ENCODE results near the gene RANBP10. TPM values are rescaled to one million over a fixed set of nuclear protein-coding genes. Genes with fewer than 3 reads are reported as not detected.

Gene RANBP10
- total and polyA plus RNA-seq, 2 experiments from 2014 or later = 9.0 to 13.6 TPM

DNA sequence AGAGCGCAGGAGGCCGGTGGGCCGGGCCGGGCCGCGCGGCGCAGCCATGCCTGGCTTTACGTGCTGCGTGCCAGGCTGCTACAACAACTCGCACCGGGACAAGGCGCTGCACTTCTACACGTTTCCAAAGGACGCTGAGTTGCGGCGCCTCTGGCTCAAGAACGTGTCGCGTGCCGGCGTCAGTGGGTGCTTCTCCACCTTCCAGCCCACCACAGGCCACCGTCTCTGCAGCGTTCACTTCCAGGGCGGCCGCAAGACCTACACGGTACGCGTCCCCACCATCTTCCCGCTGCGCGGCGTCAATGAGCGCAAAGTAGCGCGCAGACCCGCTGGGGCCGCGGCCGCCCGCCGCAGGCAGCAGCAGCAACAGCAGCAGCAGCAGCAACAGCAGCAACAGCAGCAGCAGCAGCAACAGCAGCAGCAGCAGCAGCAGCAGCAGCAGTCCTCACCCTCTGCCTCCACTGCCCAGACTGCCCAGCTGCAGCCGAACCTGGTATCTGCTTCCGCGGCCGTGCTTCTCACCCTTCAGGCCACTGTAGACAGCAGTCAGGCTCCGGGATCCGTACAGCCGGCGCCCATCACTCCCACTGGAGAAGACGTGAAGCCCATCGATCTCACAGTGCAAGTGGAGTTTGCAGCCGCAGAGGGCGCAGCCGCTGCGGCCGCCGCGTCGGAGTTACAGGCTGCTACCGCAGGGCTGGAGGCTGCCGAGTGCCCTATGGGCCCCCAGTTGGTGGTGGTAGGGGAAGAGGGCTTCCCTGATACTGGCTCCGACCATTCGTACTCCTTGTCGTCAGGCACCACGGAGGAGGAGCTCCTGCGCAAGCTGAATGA lies 36.4 kb upstream of the RANBP10 start:
- TF ChIP-seq, protein P1, sequence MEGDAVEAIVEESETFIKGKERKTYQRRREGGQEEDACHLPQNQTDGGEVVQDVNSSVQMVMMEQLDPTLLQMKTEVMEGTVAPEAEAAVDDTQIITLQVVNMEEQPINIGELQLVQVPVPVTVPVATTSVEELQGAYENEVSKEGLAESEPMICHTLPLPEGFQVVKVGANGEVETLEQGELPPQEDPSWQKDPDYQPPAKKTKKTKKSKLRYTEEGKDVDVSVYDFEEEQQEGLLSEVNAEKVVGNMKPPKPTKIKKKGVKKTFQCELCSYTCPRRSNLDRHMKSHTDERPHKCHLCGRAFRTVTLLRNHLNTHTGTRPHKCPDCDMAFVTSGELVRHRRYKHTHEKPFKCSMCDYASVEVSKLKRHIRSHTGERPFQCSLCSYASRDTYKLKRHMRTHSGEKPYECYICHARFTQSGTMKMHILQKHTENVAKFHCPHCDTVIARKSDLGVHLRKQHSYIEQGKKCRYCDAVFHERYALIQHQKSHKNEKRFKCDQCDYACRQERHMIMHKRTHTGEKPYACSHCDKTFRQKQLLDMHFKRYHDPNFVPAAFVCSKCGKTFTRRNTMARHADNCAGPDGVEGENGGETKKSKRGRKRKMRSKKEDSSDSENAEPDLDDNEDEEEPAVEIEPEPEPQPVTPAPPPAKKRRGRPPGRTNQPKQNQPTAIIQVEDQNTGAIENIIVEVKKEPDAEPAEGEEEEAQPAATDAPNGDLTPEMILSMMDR (conservative IDR thresholded peaks at IDR 0.05; ENCODE audit: low read depth in 2 of 2) = peak; percentile 34 to 36
- TF ChIP-seq, protein P2, sequence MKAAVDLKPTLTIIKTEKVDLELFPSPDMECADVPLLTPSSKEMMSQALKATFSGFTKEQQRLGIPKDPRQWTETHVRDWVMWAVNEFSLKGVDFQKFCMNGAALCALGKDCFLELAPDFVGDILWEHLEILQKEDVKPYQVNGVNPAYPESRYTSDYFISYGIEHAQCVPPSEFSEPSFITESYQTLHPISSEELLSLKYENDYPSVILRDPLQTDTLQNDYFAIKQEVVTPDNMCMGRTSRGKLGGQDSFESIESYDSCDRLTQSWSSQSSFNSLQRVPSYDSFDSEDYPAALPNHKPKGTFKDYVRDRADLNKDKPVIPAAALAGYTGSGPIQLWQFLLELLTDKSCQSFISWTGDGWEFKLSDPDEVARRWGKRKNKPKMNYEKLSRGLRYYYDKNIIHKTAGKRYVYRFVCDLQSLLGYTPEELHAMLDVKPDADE (IDR thresholded peaks at IDR 0.05) = no peak
- H3K4me2 ChIP-seq = peak overlapping the region; percentile 87
- H3K4me3 ChIP-seq = peak overlapping the region; percentile 91
- peaks cover 14% of the 10 kb centered on the region for H4K20me1 ChIP-seq (replicated peaks; ENCODE audit: insufficient read depth)
- peaks cover 29% of the 10 kb centered on the region for H3K4me1 ChIP-seq (ENCODE audit: insufficient read depth)
- H3K27ac ChIP-seq (ENCODE audit: low read depth) = no peak overlapping the region; the same call in 1 of the 2 replicates
- H3K9me2 ChIP-seq (ENCODE audit: insufficient read depth) = no peaks in the 10 kb centered on the region
- peaks cover 25% of the 10 kb centered on the region for H3F3A ChIP-seq (replicated peaks; ENCODE audit: low read depth)
- H3K27me3 ChIP-seq (ENCODE audit: insufficient read depth) = no peaks in the 10 kb centered on the region
- no peak overlapping the region; the same call in 1 of the 2 replicates for H2AFZ ChIP-seq
- Mint-ChIP-seq H3K27ac (peak overlapping the region; percentile 78), H3K9me3 (no peaks in the 10 kb centered on the region), H3K4me1 (peaks cover 40% of the 10 kb centered on the region), H3K27me3 (ENCODE audit: insufficient read depth, low read depth, poor library complexity) (peaks cover 15% of the 10 kb centered on the region), H3K36me3 (ENCODE audit: low read depth) (peaks cover 9% of the 10 kb centered on the region), H3K4me3 (peak overlapping the region; percentile 80)
- H3K36me3 ChIP-seq (ENCODE audit: insufficient read depth) = no peaks in the 10 kb centered on the region
- ATAC-seq = peak; percentile 8
- peak; percentile 69 for DNase-seq (ENCODE audit: low spot score)
- H3K79me2 ChIP-seq (replicated peaks; ENCODE audit: insufficient read depth) = peaks cover 35% of the 10 kb centered on the region

DNA sequence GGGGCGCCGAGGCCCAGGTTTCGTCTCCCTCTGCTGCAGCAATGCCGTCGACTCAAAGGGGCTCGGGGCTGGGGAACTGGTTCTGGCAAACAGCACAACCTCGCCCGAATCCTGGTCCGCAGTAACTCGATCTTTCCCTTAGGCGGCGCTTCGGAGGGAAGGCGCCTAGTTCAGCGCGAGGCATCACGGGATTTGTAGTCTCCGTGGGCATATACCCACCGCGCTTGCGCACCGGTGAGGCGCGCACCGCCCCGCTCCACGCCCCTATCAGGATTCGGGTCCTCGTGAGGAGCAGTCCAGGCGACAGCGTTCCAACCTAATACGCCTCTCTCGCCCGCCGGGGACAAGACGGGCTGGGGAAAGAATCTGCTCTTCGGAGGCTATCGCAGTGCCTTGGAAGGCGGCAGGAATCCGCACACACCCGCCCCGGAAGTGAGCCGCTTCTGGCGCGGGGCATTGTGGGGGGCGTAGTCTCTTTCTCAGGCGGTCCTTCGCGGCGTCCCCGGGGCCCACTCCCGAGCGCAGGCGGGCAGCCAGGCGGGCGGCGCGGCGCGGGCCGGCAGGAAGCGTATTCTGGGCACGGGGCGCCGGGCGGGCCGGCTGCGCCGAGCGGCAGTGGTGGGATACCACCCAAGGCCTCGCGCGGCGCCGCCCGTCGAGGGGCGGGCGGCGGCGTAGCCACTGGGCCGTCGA lies 35.6 kb upstream of the RANBP10 start, which contains the start of gene THAP11:
THAP11 (plus strand) TSS at position 505 of the 693 bp plus-strand sequence. CDS start 235 bp downstream, outside the sequence.
- peak within 1 kb of the TSS; percentile 91 for H3K4me3 Mint-ChIP-seq
- H3K4me2 ChIP-seq = peak within 1 kb of the TSS; percentile 87
- DNase-seq (ENCODE audit: low spot score) = peak; percentile 99
- peaks cover 8% of the 10 kb centered on the region for H4K20me1 ChIP-seq (replicated peaks; ENCODE audit: insufficient read depth)
- H3K4me1 ChIP-seq (ENCODE audit: insufficient read depth) = peaks cover 29% of the 10 kb centered on the region
- peak; percentile 39 for ATAC-seq
- H3F3A ChIP-seq (replicated peaks; ENCODE audit: low read depth) = peaks cover 25% of the 10 kb centered on the region
- peaks cover 12% of the 10 kb centered on the region for H3K27me3 Mint-ChIP-seq (ENCODE audit: insufficient read depth, low read depth, poor library complexity)
- no peaks in the 10 kb centered on the region for H3K9me3 Mint-ChIP-seq
- peaks cover 40% of the 10 kb centered on the region for H3K4me1 Mint-ChIP-seq
- no peaks in the 10 kb centered on the region for H3K9me2 ChIP-seq (ENCODE audit: insufficient read depth)
- peaks cover 28% of the 10 kb centered on the region for H3K79me2 ChIP-seq (replicated peaks; ENCODE audit: insufficient read depth)
- H3K27ac Mint-ChIP-seq = peak within 1 kb of the TSS; percentile 98
- H2AFZ ChIP-seq = peak within 1 kb of the TSS; percentile 99
- H3K27me3 ChIP-seq (ENCODE audit: insufficient read depth) = no peaks in the 10 kb centered on the region
- H3K27ac ChIP-seq (ENCODE audit: low read depth) = peak within 1 kb of the TSS; percentile 98
- H3K4me3 ChIP-seq = peak within 1 kb of the TSS; percentile 91
- H3K36me3 Mint-ChIP-seq (ENCODE audit: low read depth) = peaks cover 9% of the 10 kb centered on the region
- no peaks in the 10 kb centered on the region for H3K36me3 ChIP-seq (ENCODE audit: insufficient read depth)
- TF ChIP-seq NANOG (IDR thresholded peaks at IDR 0.05; ENCODE audit: borderline replicate concordance) = no peak
- no peak for TF ChIP-seq ZNF114 (CRISPR knock-in tag; IDR thresholded peaks at IDR 0.05)
- TF ChIP-seq, protein P2 (IDR thresholded peaks at IDR 0.05) = peak; percentile 95
- no peak for TF ChIP-seq EZH2phosphoT487 (IDR thresholded peaks at IDR 0.05; ENCODE audit: unreplicated experiment)
- TF ChIP-seq, protein P3, sequence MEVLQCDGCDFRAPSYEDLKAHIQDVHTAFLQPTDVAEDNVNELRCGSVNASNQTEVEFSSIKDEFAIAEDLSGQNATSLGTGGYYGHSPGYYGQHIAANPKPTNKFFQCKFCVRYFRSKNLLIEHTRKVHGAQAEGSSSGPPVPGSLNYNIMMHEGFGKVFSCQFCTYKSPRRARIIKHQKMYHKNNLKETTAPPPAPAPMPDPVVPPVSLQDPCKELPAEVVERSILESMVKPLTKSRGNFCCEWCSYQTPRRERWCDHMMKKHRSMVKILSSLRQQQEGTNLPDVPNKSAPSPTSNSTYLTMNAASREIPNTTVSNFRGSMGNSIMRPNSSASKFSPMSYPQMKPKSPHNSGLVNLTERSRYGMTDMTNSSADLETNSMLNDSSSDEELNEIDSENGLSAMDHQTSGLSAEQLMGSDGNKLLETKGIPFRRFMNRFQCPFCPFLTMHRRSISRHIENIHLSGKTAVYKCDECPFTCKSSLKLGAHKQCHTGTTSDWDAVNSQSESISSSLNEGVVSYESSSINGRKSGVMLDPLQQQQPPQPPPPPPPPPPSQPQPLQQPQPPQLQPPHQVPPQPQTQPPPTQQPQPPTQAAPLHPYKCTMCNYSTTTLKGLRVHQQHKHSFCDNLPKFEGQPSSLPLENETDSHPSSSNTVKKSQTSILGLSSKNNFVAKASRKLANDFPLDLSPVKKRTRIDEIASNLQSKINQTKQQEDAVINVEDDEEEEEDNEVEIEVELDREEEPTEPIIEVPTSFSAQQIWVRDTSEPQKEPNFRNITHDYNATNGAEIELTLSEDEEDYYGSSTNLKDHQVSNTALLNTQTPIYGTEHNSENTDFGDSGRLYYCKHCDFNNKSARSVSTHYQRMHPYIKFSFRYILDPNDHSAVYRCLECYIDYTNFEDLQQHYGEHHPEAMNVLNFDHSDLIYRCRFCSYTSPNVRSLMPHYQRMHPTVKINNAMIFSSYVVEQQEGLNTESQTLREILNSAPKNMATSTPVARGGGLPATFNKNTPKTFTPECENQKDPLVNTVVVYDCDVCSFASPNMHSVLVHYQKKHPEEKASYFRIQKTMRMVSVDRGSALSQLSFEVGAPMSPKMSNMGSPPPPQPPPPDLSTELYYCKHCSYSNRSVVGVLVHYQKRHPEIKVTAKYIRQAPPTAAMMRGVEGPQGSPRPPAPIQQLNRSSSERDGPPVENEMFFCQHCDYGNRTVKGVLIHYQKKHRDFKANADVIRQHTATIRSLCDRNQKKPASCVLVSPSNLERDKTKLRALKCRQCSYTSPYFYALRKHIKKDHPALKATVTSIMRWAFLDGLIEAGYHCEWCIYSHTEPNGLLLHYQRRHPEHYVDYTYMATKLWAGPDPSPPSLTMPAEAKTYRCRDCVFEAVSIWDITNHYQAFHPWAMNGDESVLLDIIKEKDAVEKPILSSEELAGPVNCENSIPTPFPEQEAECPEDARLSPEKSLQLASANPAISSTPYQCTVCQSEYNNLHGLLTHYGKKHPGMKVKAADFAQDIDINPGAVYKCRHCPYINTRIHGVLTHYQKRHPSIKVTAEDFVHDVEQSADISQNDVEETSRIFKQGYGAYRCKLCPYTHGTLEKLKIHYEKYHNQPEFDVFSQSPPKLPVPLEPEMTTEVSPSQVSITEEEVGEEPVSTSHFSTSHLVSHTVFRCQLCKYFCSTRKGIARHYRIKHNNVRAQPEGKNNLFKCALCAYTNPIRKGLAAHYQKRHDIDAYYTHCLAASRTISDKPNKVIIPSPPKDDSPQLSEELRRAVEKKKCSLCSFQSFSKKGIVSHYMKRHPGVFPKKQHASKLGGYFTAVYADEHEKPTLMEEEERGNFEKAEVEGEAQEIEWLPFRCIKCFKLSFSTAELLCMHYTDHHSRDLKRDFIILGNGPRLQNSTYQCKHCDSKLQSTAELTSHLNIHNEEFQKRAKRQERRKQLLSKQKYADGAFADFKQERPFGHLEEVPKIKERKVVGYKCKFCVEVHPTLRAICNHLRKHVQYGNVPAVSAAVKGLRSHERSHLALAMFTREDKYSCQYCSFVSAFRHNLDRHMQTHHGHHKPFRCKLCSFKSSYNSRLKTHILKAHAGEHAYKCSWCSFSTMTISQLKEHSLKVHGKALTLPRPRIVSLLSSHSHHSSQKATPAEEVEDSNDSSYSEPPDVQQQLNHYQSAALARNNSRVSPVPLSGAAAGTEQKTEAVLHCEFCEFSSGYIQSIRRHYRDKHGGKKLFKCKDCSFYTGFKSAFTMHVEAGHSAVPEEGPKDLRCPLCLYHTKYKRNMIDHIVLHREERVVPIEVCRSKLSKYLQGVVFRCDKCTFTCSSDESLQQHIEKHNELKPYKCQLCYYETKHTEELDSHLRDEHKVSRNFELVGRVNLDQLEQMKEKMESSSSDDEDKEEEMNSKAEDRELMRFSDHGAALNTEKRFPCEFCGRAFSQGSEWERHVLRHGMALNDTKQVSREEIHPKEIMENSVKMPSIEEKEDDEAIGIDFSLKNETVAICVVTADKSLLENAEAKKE (CRISPR knock-in tag; IDR thresholded peaks at IDR 0.05) = no peak
